DND-41 (cell line): ENCODE results near the gene CLDN7.
A peak's percentile ranks its signal among the peaks of the same experiment; 100 is the strongest.

Experiments used
- ATAC-seq: fragments of 200-7000 bp; cut with Tn5 transposase; 3 replicates; pipeline ENCODE4 v1.9.1; 2021; ENCODE audit warnings: low read depth; ENCODE audit not compliant: insufficient read depth
- DNase-seq: peaks from one replicate; pipeline ENCODE4 v3.0.0-alpha.2; 2020
- H2AFZ ChIP-seq: 2 replicates; pipeline ENCODE4 v1.6.0; 2012; ENCODE audit warnings: low read depth, low read length
- H3K27ac ChIP-seq: 2 replicates; pipeline ENCODE4 v1.5.1; 2012; ENCODE audit warnings: low read length, inconsistent platforms
- H3K27me3 ChIP-seq: fragments of 200-600 bp; sonication (generic); 2 replicates; pipeline ENCODE4 v1.6.0; 2012; ENCODE audit warnings: low read length, mild to moderate bottlenecking, inconsistent platforms; ENCODE audit not compliant: insufficient read depth, poor library complexity
- H3K36me3 ChIP-seq: 2 replicates; pipeline ENCODE4 v1.5.1; 2012; ENCODE audit warnings: low read length, inconsistent platforms; ENCODE audit not compliant: insufficient read depth
- H3K4me1 ChIP-seq: 2 replicates; pipeline ENCODE4 v1.5.1; 2012; ENCODE audit warnings: mild to moderate bottlenecking, low read length; ENCODE audit not compliant: insufficient read depth
- H3K4me2 ChIP-seq: 2 replicates; pipeline ENCODE4 v1.6.0; 2012; ENCODE audit warnings: mild to moderate bottlenecking, moderate library complexity, low read length, inconsistent platforms; ENCODE audit not compliant: insufficient read depth
- H3K4me3 ChIP-seq, 2 experiments: fragments of 200-600 bp in 1 of 2; shearing (Covaris generic) in 1 of 2; 2 replicates each; pipeline ENCODE4 v1.5.1; 2012 to 2016; ENCODE audit warnings: inconsistent platforms in 2 of 2, low read length in 2 of 2, mild to moderate bottlenecking in 2 of 2, low read depth in 1 of 2, moderate library complexity in 1 of 2
- H3K79me2 ChIP-seq: 2 replicates; pipeline ENCODE4 v1.6.0; 2012; ENCODE audit warnings: low read length, inconsistent platforms; ENCODE audit not compliant: insufficient read depth
- H3K9ac ChIP-seq: 2 replicates; pipeline ENCODE4 v1.6.0; 2012; ENCODE audit warnings: low read depth, mild to moderate bottlenecking, inconsistent platforms, low read length, moderate library complexity
- H3K9me3 ChIP-seq: 2 replicates; pipeline ENCODE4 v1.5.1; 2012; ENCODE audit warnings: low read length, moderate library complexity, mild to moderate bottlenecking, inconsistent platforms; ENCODE audit not compliant: insufficient read depth, severe bottlenecking
- H4K20me1 ChIP-seq: 2 replicates; pipeline ENCODE4 v1.6.0; 2012; ENCODE audit warnings: low read length; ENCODE audit not compliant: insufficient read depth
- CTCF ChIP-seq: IDR thresholded peaks from 2 replicates; pipeline ENCODE4 v1.5.1; 2012; ENCODE audit warnings: borderline replicate concordance, low read length, moderate library complexity, mild to moderate bottlenecking; ENCODE audit not compliant: poor library complexity, severe bottlenecking; ENCODE audit errors: extremely low read depth
- EZH2 ChIP-seq: IDR thresholded peaks from 3 replicates; pipeline ENCODE4 v1.6.1; 2012; ENCODE audit warnings: borderline replicate concordance, low read depth, mild to moderate bottlenecking, moderate library complexity, low read length, inconsistent platforms; ENCODE audit not compliant: severe bottlenecking

The CLDN7 gene

GRCh38 chr17:7238420-7239090 lies 23.7 kb downstream of the CLDN7 start:
- Histone ChIP-seq H3K27me3 (no peaks in the 10 kb centered on the region), H3K4me1 (peaks cover 63% of the 10 kb centered on the region), H3K27ac (peak overlapping the region; percentile 92), H4K20me1 (peaks cover 30% of the 10 kb centered on the region), H3K9ac (peak overlapping the region; percentile 88), H3K9me3 (no peaks in the 10 kb centered on the region), H3K79me2 (peaks cover 79% of the 10 kb centered on the region), H3K36me3 (peaks cover 47% of the 10 kb centered on the region), H2AFZ (peak overlapping the region; percentile 44), H3K4me3 (peak overlapping the region; percentile 73 to 85), H3K4me2 (peak overlapping the region; percentile 99)
- ATAC-seq (no peak), DNase-seq (peak; percentile 59)
- TF ChIP-seq CTCF (no peak), EZH2 (no peak)

DNA sequence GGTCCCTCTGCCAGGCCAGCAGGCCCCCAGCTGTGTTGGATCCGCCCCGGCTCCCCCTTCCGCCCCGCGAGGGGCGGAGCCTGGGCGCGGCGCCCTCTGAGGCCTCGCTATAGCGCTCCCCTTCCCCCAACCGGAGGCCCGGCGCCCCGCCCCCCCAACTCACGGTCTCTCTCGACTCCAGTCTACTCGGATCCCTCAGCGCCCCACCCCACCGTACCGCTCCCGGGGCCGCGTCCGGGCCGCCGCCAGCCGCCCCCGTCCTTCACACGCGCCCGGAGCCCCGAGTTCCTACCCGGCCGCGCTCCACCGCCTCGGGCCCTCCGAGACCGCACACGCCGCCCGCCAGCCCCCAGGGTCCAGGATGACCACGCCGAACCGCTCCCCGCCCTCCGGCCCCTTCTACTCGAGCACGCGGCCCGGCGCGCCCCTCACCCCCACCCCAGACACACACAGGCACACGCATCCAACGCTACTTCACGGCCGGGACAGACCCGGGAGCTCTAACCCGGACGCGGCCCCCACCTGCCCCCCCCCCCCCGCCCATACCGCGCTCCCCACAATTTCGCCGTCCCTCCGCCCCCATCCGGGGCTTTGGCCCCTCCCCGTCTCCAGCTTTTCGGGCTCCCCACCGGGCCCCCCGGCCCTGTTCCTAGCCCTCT lies 24.4 kb downstream of the CLDN7 start:
- no peak for TF ChIP-seq CTCF
- TF ChIP-seq EZH2 = no peak
- peaks cover 64% of the 10 kb centered on the region for H3K4me1 ChIP-seq

GRCh38 chr17:7237266-7237760 lies 25.0 kb downstream of the CLDN7 start:
- Histone ChIP-seq H3K4me1 (peaks cover 70% of the 10 kb centered on the region), H4K20me1 (peaks cover 33% of the 10 kb centered on the region), H3K79me2 (peaks cover 87% of the 10 kb centered on the region), H3K4me3 (peak overlapping the region; percentile 53 to 85; a peak in 3 of 4 replicates), H3K4me2 (peak overlapping the region; percentile 99), H2AFZ (no peak overlapping the region), H3K27me3 (no peaks in the 10 kb centered on the region), H3K36me3 (peaks cover 46% of the 10 kb centered on the region), H3K27ac (peak overlapping the region; percentile 81), H3K9ac (peak overlapping the region; percentile 88), H3K9me3 (no peaks in the 10 kb centered on the region)
- DNase-seq = no peak
- no peak for TF ChIP-seq CTCF
- TF ChIP-seq EZH2 = no peak
- no peak for ATAC-seq

More for the DNA sequence above, 24.4 kb downstream of the CLDN7 start:
- H4K20me1 ChIP-seq = peaks cover 29% of the 10 kb centered on the region
- peak overlapping the region; percentile 81 for H3K27ac ChIP-seq
- peak overlapping the region; percentile 73 to 85; a peak in 3 of 4 replicates for H3K4me3 ChIP-seq
- no peaks in the 10 kb centered on the region for H3K9me3 ChIP-seq
- no peaks in the 10 kb centered on the region for H3K27me3 ChIP-seq
- peak; percentile 88 for DNase-seq
- H3K4me2 ChIP-seq = peak overlapping the region; percentile 99
- peak overlapping the region; percentile 26; the same call in 1 of the 2 replicates for H2AFZ ChIP-seq
- peaks cover 86% of the 10 kb centered on the region for H3K79me2 ChIP-seq
- ATAC-seq = peak; percentile 41
- H3K9ac ChIP-seq = peak overlapping the region; percentile 88
- H3K36me3 ChIP-seq = peaks cover 43% of the 10 kb centered on the region
